Fibroblast of mammary gland (primary cell): ENCODE results near the gene BTF3.

Source experiments
- DNase-seq: peaks from one replicate; pipeline ENCODE4 v3.0.0-alpha.2; 2010; ENCODE audit warnings: low read depth
- H3K4me3 ChIP-seq: 2 replicates; pipeline ENCODE4 v1.5.1; 2011; ENCODE audit warnings: low read depth, mild to moderate bottlenecking, low read length, moderate library complexity; ENCODE audit not compliant: control insufficient read depth
- TF ChIP-seq, protein P1 (sequence below): conservative IDR thresholded peaks from 2 replicates; pipeline ENCODE4 v1.5.1; 2011; ENCODE audit warnings: low read depth, low read length, inconsistent platforms; ENCODE audit not compliant: control insufficient read depth, insufficient read depth

The BTF3 gene

DNA sequence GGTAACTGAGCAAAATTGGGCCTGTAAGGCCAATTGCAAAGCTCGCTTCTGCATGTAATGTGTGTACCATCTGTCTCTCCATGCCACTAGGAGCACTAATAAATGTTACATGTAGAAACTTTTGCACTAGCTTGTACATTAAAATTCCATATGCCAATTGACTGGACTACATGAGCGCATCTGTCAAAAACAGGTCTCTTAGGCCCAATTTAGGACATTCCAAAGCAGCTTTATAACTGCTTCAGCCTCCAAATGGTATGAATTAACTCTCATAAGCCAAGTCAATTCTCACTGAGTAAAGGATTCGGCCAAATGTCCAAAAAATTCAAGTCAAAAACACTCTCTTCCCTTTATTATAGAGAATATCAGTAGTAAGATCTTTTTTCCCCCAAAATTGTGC, 26.1 kb upstream of the BTF3 start:
- no peak for DNase-seq
- H3K4me3 ChIP-seq: no peak overlapping the region
- TF ChIP-seq, protein P1, sequence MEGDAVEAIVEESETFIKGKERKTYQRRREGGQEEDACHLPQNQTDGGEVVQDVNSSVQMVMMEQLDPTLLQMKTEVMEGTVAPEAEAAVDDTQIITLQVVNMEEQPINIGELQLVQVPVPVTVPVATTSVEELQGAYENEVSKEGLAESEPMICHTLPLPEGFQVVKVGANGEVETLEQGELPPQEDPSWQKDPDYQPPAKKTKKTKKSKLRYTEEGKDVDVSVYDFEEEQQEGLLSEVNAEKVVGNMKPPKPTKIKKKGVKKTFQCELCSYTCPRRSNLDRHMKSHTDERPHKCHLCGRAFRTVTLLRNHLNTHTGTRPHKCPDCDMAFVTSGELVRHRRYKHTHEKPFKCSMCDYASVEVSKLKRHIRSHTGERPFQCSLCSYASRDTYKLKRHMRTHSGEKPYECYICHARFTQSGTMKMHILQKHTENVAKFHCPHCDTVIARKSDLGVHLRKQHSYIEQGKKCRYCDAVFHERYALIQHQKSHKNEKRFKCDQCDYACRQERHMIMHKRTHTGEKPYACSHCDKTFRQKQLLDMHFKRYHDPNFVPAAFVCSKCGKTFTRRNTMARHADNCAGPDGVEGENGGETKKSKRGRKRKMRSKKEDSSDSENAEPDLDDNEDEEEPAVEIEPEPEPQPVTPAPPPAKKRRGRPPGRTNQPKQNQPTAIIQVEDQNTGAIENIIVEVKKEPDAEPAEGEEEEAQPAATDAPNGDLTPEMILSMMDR: no peak

DNA sequence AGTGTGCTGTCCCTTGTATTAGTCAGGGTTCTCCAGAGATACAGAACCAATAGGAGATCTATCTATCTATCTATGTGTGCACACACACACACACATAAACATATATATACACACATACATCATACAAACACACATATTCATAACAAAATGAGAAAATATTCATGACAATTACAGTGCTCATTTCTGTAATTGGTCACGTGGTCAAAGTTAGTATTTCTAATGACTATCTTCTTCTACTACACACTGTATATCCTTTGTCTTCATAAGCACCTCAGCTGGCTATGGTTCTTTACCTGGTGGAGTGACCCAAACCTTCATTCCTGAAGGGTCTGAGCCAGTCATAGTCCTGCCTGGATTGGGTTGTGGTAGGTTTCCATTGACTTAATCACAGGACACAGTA, 17.7 kb upstream of the BTF3 start:
- TF ChIP-seq, protein P1: no peak
- no peak for DNase-seq
- H3K4me3 ChIP-seq: no peak overlapping the region

DNA sequence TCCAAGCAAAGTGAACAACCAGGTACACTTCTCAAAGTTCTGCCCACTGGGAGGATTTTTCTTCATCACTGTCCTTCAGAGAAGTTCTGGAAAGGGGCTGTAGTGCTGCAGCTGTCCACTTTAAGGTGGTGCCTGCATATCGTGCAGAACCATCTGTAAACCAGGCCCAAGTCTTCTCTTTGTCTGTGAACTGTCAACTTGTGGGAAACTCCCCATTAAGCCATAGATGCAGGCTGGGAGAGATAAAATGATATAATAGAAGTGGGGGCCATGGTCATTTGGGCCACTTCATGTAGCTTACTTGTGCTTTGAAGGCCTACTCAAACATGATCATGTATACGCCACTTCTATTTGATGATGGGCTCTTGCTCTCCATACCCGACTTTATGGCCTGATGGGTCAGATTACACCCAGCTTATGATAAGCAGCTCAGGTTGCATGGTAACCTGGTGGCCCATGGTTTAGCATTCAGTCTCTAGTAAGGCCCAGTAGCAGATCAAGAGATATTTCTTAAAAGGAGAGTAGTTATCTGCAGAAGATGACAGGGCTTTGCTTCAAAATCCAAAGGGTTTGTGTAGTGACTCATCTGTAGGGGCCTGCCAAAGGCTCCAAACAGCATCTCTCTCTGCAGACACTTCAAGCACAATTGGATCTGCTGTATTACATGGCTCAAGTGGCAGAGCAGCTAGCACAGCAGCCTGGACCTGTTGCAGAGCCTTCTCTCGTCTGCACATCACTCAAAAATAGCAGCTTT, 15.7 kb upstream of the BTF3 start:
- TF ChIP-seq, protein P1: no peak
- H3K4me3 ChIP-seq: no peak overlapping the region
- DNase-seq: peak; percentile 37

DNA sequence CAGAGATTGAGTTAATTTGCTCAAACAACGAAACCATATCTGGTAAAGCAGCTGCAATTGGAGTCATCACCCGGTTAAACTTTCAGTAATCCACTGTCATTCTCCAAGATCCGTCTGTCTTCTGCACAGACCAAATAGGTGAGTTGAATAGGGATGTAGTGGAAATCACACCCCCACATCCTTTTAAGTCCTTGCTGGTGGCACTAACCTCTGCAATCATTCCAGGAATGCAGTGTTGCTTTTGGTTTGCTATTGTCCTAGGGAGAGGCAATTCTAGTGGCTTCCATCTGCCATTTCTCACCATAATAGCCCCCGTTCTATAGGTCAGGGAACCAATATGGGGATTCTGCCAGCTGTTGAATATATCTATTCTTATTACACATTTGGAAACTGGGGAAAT, 14.6 kb upstream of the BTF3 start:
- TF ChIP-seq, protein P1: no peak
- no peak overlapping the region for H3K4me3 ChIP-seq

DNA sequence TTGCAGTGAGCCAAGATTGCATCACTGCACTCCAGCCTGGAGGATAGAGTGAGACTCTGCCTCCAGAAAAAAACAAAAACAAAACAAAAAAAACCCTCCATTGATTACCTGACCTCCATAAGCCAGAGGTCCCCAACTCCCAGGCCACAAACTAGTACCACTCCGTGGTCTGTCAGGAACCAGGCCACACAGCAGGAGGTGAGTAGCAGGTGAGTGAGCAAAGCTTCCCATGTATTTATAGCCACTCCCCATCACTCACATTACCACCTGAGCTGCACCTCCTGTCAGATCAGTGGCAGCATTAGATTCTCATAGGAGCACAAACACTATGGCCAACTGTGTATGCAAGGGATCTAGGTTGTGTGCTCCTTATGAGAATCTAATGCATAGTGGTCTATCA, 13.7 kb upstream of the BTF3 start:
- H3K4me3 ChIP-seq: no peak overlapping the region
- TF ChIP-seq, protein P1: no peak
- no peak for DNase-seq

More for the DNA sequence above, 14.6 kb upstream of the BTF3 start:
- no peak for DNase-seq

DNA sequence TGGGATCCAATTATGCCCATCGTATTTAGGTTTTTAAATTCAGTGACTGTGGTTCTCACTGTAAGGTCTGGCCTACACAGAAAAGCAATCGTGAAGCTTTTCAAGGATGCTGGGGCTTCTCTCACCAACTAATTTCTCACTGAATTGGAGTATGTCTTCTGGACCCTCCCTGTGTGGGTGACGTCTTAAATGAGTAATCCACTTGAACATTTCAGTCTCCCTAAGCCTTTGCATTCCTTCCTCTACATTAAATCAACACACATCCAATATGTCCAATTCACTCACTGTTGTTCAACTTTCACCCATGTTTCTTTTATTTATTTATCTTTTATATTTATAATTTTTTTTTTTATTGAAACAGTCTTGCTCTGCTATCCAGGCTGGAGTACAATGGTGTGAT, 12.5 kb upstream of the BTF3 start:
- TF ChIP-seq, protein P1: no peak
- H3K4me3 ChIP-seq: no peak overlapping the region
- no peak for DNase-seq
